Astrocyte of the cerebellum (primary cell): Measurements from ENCODE around the gene ATN1.
A peak's percentile ranks its signal among the peaks of the same experiment; 100 is the strongest.

ENCODE experiments used
- DNase-seq: peaks from one replicate; pipeline ENCODE4 v3.0.0-alpha.2; 2011; ENCODE audit warnings: low read depth
- H3K4me3 ChIP-seq: 2 replicates; pipeline ENCODE4 v1.5.1; 2011; ENCODE audit warnings: mild to moderate bottlenecking, low read depth, low read length, moderate library complexity
- in situ Hi-C: cut with HindIII; loops from 2 replicates; pipeline ENCODE4 v1.10.0; 2017; ENCODE audit warnings: low sequenced_read_pairs
- TF ChIP-seq, protein P1 (sequence below): IDR thresholded peaks from 2 replicates; pipeline ENCODE4 v1.5.1; 2012; ENCODE audit warnings: low read length, low read depth, moderate library complexity, mild to moderate bottlenecking; ENCODE audit errors: missing control alignments

Gene ATN1

DNA sequence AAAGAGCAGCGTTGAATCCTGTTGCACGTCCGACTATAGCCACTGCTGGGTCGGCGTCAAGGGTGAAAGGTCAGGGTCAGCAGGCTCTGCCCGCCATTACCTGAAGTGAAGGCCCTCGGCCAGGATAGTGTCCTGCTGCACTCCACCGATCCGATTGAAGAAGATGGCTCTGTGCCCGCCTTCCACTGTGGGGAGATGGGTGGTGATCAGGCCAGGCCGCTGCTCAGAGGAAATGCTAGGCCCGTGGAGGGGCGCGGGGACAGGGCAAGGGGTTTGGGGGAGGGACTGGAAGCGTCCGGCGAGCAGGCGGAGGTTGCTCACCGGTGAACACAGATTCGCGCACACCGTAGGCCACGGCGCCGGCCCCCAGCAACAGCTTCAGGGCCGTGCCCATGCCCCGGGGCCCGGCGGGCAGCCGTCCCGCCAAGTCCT, 42.4 kb downstream of the ATN1 start:
- in situ Hi-C loops = no loop called here
- TF ChIP-seq, protein P1, sequence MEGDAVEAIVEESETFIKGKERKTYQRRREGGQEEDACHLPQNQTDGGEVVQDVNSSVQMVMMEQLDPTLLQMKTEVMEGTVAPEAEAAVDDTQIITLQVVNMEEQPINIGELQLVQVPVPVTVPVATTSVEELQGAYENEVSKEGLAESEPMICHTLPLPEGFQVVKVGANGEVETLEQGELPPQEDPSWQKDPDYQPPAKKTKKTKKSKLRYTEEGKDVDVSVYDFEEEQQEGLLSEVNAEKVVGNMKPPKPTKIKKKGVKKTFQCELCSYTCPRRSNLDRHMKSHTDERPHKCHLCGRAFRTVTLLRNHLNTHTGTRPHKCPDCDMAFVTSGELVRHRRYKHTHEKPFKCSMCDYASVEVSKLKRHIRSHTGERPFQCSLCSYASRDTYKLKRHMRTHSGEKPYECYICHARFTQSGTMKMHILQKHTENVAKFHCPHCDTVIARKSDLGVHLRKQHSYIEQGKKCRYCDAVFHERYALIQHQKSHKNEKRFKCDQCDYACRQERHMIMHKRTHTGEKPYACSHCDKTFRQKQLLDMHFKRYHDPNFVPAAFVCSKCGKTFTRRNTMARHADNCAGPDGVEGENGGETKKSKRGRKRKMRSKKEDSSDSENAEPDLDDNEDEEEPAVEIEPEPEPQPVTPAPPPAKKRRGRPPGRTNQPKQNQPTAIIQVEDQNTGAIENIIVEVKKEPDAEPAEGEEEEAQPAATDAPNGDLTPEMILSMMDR = no peak
- H3K4me3 ChIP-seq = peak overlapping the region; percentile 79
- no peak for DNase-seq

DNA sequence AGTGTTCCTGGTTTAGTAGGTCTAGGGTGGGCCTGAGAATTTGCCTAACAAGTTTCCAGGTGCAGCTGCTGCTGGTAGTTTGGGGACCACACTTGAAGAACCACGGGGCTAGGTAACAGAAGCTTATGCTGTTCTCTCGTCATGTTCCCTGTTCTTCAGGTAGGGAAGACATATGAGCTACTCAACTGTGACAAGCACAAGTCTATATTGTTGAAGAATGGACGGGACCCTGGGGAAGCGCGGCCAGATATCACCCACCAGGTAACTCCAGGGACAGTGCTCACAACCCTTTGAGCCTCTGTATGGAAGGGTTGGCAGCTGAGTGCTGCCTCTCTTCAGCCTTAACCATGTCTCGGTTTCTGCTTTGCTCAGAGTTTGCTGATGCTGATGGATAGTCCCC, 46.4 kb downstream of the ATN1 start:
- in situ Hi-C loops = no loop called here
- TF ChIP-seq, protein P1 = no peak

DNA sequence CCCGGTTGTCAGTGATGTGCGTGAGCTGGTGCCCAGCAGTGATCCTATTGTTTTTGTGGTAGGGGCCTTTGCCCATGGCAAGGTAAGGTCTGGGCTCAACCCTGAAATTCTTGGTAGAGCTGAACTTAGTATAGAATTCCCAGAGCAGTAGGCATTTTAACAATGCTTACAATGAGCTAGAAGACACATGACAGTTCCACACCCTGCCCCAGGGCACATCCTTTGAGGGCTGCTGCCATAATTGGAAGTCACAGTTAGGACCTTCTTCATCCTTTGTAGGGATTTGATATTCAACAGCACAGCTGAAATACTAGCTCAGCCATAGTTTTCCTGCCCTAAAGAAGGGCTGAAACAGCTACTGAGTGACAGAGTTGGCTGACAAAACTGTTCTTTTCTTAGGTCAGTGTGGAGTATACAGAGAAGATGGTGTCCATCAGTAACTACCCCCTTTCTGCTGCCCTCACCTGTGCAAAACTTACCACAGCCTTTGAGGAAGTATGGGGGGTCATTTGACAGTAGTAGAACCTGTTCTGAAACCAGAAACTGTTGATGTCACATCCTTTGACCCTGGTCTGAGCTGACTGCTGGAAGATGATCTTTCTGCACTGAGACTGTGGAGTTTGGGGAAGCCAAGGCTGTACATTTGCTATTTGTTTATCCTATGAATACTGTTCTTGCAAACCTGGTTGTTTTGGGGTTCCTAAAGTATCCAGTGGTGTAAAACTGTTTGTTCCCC, 47.7 kb downstream of the ATN1 start:
- TF ChIP-seq, protein P1 = no peak
- no peak overlapping the region for H3K4me3 ChIP-seq
- DNase-seq = no peak
- in situ Hi-C loops = no loop called here

More for the DNA sequence above, 46.4 kb downstream of the ATN1 start:
- H3K4me3 ChIP-seq = no peak overlapping the region
- no peak for DNase-seq

DNA sequence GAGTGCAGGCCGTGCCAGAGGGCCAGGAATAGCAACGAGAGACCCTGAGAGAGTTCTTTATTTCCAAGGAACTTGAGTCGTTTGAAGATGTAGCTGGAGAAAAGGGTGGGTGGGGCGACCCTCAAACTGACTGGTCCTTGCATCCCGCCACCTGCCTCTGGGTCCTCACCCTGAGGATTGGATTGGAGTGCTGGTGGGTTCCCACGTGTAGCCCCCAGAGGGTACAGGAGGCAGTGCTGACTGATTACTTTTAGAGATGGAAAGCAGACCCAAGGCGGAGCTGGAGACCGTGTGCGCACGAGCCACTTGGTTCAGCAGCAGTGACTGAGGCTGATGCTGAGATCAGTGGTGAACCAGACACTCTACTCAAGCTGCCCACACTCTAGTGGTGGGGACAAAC, 49.9 kb downstream of the ATN1 start:
- in situ Hi-C loops = no loop called here
- TF ChIP-seq, protein P1 = no peak
- H3K4me3 ChIP-seq = no peak overlapping the region
- DNase-seq = no peak

DNA sequence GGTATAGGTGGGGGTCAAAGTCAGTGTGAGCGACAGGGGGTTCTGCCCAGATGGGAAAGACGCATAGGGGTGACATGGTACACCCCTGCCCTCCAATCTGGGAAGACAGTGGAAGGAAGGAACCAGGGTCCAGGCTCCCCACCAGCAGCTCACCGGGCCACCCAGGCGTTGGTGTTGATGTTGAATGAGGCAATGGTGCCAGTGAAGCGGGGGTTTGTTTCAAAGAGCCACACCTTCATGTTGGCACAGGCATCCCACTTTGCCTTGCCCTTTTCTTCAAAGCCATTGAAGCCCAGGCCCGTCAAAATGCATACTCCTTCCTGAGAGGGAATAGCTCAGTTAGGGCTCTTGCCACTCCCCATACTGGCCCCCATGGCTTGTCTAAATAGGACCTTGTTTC, 50.4 kb downstream of the ATN1 start:
- no peak for DNase-seq
- in situ Hi-C loops = no loop called here
- no peak overlapping the region for H3K4me3 ChIP-seq
- TF ChIP-seq, protein P1 = no peak

DNA sequence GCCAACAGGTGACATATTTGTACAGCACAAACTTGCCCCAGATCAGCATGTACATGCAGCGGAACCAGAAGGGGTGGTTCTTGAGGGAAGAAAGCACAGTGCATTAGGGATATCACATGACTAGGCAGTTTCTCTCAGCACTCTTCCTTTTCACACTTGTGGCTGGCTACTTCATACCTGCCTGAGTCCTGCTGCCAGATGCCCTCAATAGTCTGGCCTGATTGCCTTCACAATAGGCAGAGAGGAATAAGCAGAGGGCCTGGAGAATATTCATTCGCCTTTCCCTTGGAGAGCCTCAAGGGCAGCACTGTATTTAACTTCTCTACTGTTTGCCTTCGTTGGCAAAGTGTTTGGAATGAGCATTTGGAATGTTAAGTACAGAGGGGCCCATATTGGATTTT, 50.9 kb downstream of the ATN1 start:
- DNase-seq = no peak
- TF ChIP-seq, protein P1 = no peak
- H3K4me3 ChIP-seq = no peak overlapping the region
- in situ Hi-C loops = no loop called here
